ENCODE data around the gene CIDEC.

The CIDEC gene

GRCh38 chr3:9916346-9916733 lies 36.3 kb upstream of the CIDEC start:
- Mint-ChIP-seq H3K9me3 (no peaks in the 10 kb centered on the region), H3K4me1 (peaks cover 15% of the 10 kb centered on the region), H3K36me3 (ENCODE audit: low read depth) (no peaks in the 10 kb centered on the region), H3K27me3 (ENCODE audit: low read depth) (no peaks in the 10 kb centered on the region), H3K27ac (peak overlapping the region; percentile 93 to 98 (median 97)), H3K4me3 (peak overlapping the region; percentile 90)
- no peak for TF ChIP-seq CTCF (IDR thresholded peaks at IDR 0.05; ENCODE audit: unreplicated experiment in 3 of 3)

GRCh38 chr3:9915254-9916141 lies 35.4 kb upstream of the CIDEC start:
- Mint-ChIP-seq H3K9me3 (no peaks in the 10 kb centered on the region), H3K27ac (peak overlapping the region; percentile 93 to 98 (median 97)), H3K27me3 (ENCODE audit: low read depth) (no peaks in the 10 kb centered on the region), H3K36me3 (ENCODE audit: low read depth) (no peaks in the 10 kb centered on the region), H3K4me3 (peak overlapping the region; percentile 90), H3K4me1 (peaks cover 15% of the 10 kb centered on the region)
- TF ChIP-seq CTCF (IDR thresholded peaks at IDR 0.05; ENCODE audit: unreplicated experiment in 3 of 3): peak; percentile 26 to 49 (median 47)

- no peak for TF ChIP-seq CTCF (IDR thresholded peaks at IDR 0.05; ENCODE audit: unreplicated experiment in 3 of 3)
Measured at GRCh38 chr3:9914559-9915253, 34.7 kb upstream of the CIDEC start.

GRCh38 chr3:9914011-9914410 lies 34.0 kb upstream of the CIDEC start:
- Mint-ChIP-seq H3K36me3 (ENCODE audit: low read depth) (no peaks in the 10 kb centered on the region), H3K27me3 (ENCODE audit: low read depth) (no peaks in the 10 kb centered on the region), H3K4me1 (peaks cover 20% of the 10 kb centered on the region), H3K9me3 (no peaks in the 10 kb centered on the region), H3K4me3 (peak overlapping the region in 2 of 3 experiments; percentile 23 to 56), H3K27ac (no peak overlapping the region)
- TF ChIP-seq CTCF (IDR thresholded peaks at IDR 0.05; ENCODE audit: unreplicated experiment in 3 of 3): no peak

More at GRCh38 chr3:9914559-9915253, 34.7 kb upstream of the CIDEC start:
- H3K36me3 Mint-ChIP-seq (ENCODE audit: low read depth): no peaks in the 10 kb centered on the region
- H3K4me1 Mint-ChIP-seq: peaks cover 16% of the 10 kb centered on the region
- H3K4me3 Mint-ChIP-seq: peak overlapping the region; percentile 81 to 90 (median 82)
- no peaks in the 10 kb centered on the region for H3K27me3 Mint-ChIP-seq (ENCODE audit: low read depth)
- H3K9me3 Mint-ChIP-seq: no peaks in the 10 kb centered on the region
- H3K27ac Mint-ChIP-seq: peak overlapping the region in 2 of 3 experiments; percentile 69 to 79

GRCh38 chr3:9913601-9914000 lies 33.5 kb upstream of the CIDEC start:
- H3K4me1 Mint-ChIP-seq: peaks cover 20% of the 10 kb centered on the region
- H3K27me3 Mint-ChIP-seq (ENCODE audit: low read depth): no peaks in the 10 kb centered on the region
- no peak overlapping the region for H3K27ac Mint-ChIP-seq
- H3K36me3 Mint-ChIP-seq (ENCODE audit: low read depth): no peaks in the 10 kb centered on the region
- TF ChIP-seq CTCF (IDR thresholded peaks at IDR 0.05; ENCODE audit: unreplicated experiment in 3 of 3): no peak
- no peaks in the 10 kb centered on the region for H3K9me3 Mint-ChIP-seq
- peak overlapping the region; percentile 12 to 60 (median 32) for H3K4me3 Mint-ChIP-seq
